ENCODE measurements around the gene MGAT4A.
A peak's percentile ranks its signal among the peaks of the same experiment; 100 is the strongest.

The MGAT4A gene

DNA sequence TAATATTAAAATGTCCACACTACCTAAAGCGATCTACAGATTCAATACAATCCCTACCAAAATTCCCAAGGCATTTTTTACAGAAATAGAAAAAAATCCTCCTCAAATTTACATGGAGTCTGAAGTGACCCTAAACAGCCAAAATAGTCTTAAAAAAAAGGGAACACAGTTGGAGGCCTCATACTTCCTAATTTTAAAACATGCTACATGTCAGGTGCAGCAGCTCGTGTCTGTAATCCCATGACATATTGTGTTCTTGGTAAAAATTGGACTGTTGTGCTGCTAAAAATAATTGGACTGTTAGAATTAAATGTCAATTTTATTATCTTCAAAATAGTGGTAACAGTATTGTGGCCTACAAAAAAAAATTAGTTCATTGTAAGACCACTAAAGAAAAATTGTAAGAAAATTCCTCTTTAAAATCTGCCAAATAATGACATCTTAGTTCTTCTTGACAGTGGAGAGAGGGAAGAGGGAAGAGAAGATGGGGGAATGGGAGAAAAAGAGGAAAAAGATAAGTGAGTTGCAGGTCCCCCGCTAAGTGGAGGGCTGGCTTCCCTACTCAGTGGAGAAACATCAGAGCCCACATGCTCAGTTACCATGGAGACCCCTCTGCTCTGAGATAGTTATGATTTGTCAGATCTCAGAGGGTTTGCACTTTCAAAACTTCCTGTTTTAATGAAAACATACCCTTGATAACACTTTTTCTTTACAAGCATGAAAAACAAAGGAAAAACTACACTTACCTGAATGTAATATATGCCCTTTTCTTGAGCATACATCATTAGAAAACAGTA is 76.0 kb downstream of the MGAT4A start:
- H3K4me3 ChIP-seq (ENCODE audit: low read depth, low read length): no peak overlapping the region
- TF ChIP-seq, protein P1, sequence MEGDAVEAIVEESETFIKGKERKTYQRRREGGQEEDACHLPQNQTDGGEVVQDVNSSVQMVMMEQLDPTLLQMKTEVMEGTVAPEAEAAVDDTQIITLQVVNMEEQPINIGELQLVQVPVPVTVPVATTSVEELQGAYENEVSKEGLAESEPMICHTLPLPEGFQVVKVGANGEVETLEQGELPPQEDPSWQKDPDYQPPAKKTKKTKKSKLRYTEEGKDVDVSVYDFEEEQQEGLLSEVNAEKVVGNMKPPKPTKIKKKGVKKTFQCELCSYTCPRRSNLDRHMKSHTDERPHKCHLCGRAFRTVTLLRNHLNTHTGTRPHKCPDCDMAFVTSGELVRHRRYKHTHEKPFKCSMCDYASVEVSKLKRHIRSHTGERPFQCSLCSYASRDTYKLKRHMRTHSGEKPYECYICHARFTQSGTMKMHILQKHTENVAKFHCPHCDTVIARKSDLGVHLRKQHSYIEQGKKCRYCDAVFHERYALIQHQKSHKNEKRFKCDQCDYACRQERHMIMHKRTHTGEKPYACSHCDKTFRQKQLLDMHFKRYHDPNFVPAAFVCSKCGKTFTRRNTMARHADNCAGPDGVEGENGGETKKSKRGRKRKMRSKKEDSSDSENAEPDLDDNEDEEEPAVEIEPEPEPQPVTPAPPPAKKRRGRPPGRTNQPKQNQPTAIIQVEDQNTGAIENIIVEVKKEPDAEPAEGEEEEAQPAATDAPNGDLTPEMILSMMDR (IDR thresholded peaks at IDR 0.05; ENCODE audit: insufficient read depth, low read depth, low read length, missing control alignments): no peak
- DNase-seq (ENCODE audit: low read depth): no peak

DNA sequence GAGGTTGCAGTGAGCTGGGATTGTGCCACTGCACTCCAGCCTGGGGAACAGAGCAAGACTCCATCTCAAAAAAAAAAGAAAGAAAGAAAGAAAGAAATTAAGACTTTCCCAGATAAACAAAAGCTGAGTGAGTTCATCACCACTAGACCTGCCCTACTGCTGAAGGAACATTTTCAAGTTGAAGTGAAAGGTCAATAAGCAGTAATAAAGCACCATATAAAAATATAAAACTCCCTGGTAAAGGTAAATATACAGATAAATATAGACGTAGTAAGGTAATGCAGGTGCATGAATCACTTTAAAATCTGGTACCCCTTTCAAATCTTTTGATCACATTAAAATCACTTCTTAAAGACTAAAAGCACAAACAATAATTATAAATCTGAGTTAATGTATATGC is 79.9 kb downstream of the MGAT4A start:
- DNase-seq (ENCODE audit: low read depth): no peak
- TF ChIP-seq, protein P1 (IDR thresholded peaks at IDR 0.05; ENCODE audit: insufficient read depth, low read depth, low read length, missing control alignments): no peak
- H3K4me3 ChIP-seq (ENCODE audit: low read depth, low read length): no peak overlapping the region

DNA sequence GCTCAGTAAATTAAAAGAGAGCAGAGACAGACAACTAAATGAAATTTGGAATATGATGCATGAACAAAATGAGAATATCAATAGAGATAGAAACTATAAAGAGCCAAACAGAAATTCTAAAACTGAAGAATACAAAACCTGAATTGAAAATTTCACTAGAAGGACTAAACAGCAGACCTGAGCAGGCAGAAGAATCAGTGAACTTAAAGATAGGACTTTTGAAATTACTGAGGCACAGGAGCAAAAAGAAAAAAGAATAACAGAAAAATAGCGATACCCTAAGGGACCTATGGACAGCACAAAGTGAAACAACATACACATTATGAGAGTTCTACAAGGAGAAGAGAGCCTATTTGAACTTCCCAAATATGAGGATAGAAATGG is 80.9 kb downstream of the MGAT4A start:
- TF ChIP-seq, protein P1 (IDR thresholded peaks at IDR 0.05; ENCODE audit: insufficient read depth, low read depth, low read length, missing control alignments): no peak
- no peak overlapping the region for H3K4me3 ChIP-seq (ENCODE audit: low read depth, low read length)
- DNase-seq (ENCODE audit: low read depth): no peak

DNA sequence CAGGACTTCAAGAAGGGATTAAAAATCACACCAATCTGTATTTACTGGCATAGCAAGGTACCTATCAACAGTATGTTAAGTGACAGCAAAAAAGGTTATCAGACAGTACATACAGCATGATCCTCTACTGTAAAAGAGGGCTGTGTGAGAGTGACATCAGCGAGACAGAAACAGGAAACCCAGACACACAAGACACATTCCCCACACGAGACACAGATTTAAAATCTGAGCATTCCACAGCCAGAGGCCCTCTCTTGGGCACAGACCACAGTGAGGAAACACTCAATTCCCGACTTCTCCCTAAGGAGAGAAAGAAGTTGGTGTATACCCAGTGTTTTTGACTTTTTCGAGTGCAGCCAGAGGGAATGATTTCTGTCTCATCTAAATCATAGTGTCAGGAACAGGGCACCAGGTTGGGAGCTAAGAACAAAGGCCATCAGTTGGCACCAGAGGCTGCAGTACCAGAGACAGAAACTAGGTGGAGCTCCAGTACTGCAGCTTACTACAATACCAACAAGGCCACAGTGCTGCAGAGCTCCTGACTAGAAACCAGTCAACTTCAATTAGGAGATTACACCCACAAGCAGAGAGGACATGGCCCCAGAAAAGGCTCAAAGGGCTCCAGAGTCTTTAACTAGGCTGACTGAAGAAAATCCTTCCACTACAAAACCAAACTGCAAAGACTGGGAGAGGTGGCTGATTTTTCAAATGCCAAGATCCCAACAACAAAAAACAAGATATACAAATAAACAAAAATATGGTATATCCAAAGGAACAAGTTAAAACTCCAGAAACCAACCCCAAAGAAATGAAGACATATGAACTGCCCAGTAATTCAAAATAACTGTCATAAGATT is 81.6 kb downstream of the MGAT4A start:
- peak; percentile 88 for DNase-seq (ENCODE audit: low read depth)
- TF ChIP-seq, protein P1 (IDR thresholded peaks at IDR 0.05; ENCODE audit: insufficient read depth, low read depth, low read length, missing control alignments): peak; percentile 99
- H3K4me3 ChIP-seq (ENCODE audit: low read depth, low read length): no peak overlapping the region

DNA sequence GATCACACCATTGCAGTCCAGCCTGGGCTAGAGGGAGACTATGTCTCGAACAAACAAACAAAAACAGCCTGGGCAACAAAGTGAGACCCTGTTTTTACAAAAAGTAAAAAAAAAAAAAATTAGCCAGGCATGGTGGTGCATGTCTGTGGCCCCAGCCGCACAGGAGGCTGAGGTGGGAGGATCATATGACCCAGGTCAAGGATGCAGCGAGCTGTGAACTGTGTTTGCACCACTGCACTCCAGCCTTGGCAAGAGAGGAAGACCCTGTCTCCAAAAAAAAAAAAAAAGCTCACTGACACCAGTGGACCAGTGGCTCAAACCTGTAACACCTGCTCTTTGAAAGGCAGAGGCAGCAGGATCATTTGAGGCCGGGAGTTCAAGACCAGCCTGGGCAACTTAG is 82.5 kb downstream of the MGAT4A start:
- H3K4me3 ChIP-seq (ENCODE audit: low read depth, low read length): no peak overlapping the region
- TF ChIP-seq, protein P1 (IDR thresholded peaks at IDR 0.05; ENCODE audit: insufficient read depth, low read depth, low read length, missing control alignments): no peak
- DNase-seq (ENCODE audit: low read depth): peak; percentile 13

DNA sequence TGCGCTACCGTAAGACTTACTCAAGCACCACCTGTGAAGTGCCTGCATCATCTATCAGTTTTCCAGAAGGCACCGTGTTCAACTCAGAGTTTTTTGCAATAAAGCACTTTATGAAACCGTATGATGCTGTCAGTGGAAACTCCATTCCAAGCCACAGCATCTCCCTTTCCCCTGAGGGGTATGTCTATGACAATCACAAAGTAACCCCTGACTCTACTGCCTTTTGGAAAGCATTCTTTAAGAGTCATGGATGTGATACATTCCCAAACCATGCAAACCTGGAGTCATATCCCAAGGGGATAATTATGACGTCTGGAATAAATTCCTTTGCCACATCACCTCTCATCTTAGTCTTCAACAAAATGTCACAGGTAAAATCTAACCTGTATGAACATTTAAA is 83.3 kb downstream of the MGAT4A start:
- DNase-seq (ENCODE audit: low read depth): no peak
- no peak overlapping the region for H3K4me3 ChIP-seq (ENCODE audit: low read depth, low read length)
- TF ChIP-seq, protein P1 (IDR thresholded peaks at IDR 0.05; ENCODE audit: insufficient read depth, low read depth, low read length, missing control alignments): no peak

Measured in GM12865 (cell line).